ENCODE results near the gene B4GALT1.

B4GALT1 gene

DNA sequence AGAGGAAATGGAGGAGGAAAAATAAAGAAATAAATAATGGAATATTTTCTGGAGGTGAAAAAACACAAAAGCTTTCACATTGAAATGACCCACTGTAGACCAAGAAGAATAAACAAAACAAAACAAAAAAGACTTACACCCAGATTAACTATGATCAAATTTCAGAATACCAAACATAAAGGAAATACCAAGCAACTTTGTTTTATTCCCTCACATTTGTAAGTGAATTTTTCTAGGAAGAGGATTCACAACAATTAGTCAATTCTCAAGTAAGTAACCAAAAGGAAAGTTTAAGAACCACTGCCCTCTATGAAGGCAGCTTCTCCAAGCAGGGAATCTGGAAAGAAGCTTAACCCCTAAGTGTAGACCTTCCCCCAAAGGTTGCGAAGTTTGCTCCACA is 29.6 kb upstream of the B4GALT1 start:
- Histone ChIP-seq H3K36me3 (no peaks in the 10 kb centered on the region), H3K27me3 (no peaks in the 10 kb centered on the region), H3K4me1 (peaks cover 63% of the 10 kb centered on the region), H3K27ac (no peak overlapping the region), H3K4me3 (no peak overlapping the region), H4K20me1 (no peaks in the 10 kb centered on the region), H3K9me3 (0 out of 2 replicates have a peak, but pooled peaks cover 3% of the 10 kb centered on the region), H3K9ac (no peak overlapping the region), H3K4me2 (no peak overlapping the region)
- TF ChIP-seq Cebpa-rat (IDR thresholded peaks at IDR 0.05): no peak

GRCh38 chr9:33193818-33194217 is 26.7 kb upstream of the B4GALT1 start:
- Histone ChIP-seq H3K9ac (no peak overlapping the region), H3K9me3 (0 out of 2 replicates have a peak, but pooled peaks cover 3% of the 10 kb centered on the region), H3K36me3 (no peaks in the 10 kb centered on the region)

DNA sequence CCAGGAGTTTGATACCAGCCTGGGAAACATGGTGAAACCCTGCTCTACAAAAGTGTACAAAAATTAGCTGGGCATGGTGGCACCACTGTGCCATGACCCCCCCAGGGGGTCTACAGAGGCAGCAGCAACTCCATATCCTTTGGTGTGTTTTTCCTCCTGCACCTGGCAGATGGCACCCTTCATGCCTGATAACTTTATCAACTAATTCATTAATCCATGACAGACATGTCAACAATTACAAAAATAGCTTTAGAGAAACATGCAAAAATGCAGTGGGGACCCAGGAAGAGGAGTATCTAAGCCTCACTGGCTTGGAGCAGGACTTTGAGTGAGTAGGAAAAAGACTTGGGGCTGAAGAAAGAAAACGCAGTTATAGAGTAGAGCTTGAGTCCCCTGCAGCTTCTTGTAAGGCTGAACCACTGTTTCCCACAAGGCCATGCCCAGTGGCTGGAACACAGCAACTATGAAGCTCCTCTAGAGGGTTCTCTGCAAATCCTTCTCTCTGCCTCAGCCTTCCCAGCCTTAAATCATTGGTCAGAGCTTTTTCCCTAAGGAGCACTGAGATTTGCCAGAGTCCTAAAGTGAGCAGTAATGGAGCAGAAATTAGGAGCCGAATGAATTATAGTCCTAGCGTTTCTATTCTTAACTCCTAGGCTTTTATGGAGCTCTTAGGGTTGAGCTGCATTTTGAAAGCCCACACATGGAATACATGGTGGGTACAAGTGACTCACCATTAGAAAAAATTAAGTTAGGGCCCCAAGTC is 25.5 kb upstream of the B4GALT1 start:
- Histone ChIP-seq H3K4me1 (peaks cover 56% of the 10 kb centered on the region), H3K27me3 (no peaks in the 10 kb centered on the region), H3K36me3 (no peaks in the 10 kb centered on the region), H3K4me2 (peak overlapping the region; percentile 71), H4K20me1 (no peaks in the 10 kb centered on the region), H3K9ac (peak overlapping the region; percentile 52; the same call in 1 of the 2 replicates), H3K4me3 (no peak overlapping the region), H3K27ac (peak overlapping the region; percentile 78), H3K9me3 (0 out of 2 replicates have a peak, but pooled peaks cover 3% of the 10 kb centered on the region)
- no peak for TF ChIP-seq Cebpa-rat (IDR thresholded peaks at IDR 0.05)

More at GRCh38 chr9:33193818-33194217, 26.7 kb upstream of the B4GALT1 start:
- Histone ChIP-seq H3K27ac (peak overlapping the region; percentile 78), H4K20me1 (no peaks in the 10 kb centered on the region), H3K4me3 (no peak overlapping the region), H3K4me2 (peak overlapping the region; percentile 71), H3K27me3 (no peaks in the 10 kb centered on the region), H3K4me1 (peaks cover 59% of the 10 kb centered on the region)
- TF ChIP-seq Cebpa-rat (IDR thresholded peaks at IDR 0.05): no peak

- Histone ChIP-seq H3K9ac (no peak overlapping the region), H3K4me3 (no peak overlapping the region), H3K4me1 (peaks cover 69% of the 10 kb centered on the region), H3K4me2 (no peak overlapping the region), H3K9me3 (no peaks in the 10 kb centered on the region), H4K20me1 (no peaks in the 10 kb centered on the region), H3K36me3 (no peaks in the 10 kb centered on the region), H3K27ac (no peak overlapping the region; the same call in 1 of the 2 replicates), H3K27me3 (no peaks in the 10 kb centered on the region)
- no peak for TF ChIP-seq Cebpa-rat (IDR thresholded peaks at IDR 0.05)
Measured at GRCh38 chr9:33190021-33190705, 23.0 kb upstream of the B4GALT1 start.

DNA sequence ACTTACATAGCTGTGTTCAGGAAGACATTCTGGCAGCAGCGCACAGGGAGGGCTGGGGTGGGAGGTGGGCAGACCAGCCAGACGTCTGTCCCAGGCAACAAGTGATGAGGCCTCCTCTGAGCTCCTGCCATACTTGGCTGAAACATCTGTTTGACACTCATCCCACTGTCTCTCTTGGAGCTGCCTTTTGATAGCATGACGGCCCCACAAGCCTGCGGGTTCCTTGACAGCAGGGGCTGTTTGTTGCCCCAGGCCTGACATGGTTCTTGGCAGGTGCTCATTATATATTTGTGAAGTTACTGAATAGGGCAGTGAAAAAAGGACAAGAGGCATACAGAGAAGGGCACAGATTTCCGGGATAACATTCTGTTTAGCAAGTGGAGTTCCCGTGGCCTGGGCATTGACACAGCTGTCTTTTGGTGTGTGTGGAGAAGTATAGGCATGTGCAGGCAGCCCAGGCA is 22.2 kb upstream of the B4GALT1 start:
- no peak overlapping the region for H3K9ac ChIP-seq
- H3K4me2 ChIP-seq: no peak overlapping the region
- no peaks in the 10 kb centered on the region for H3K27me3 ChIP-seq
- H3K9me3 ChIP-seq: no peaks in the 10 kb centered on the region
- H3K4me1 ChIP-seq: peaks cover 62% of the 10 kb centered on the region
- no peaks in the 10 kb centered on the region for H4K20me1 ChIP-seq
- H3K27ac ChIP-seq: no peak overlapping the region
- no peaks in the 10 kb centered on the region for H3K36me3 ChIP-seq
- H3K4me3 ChIP-seq: no peak overlapping the region
- no peak for TF ChIP-seq Cebpa-rat (IDR thresholded peaks at IDR 0.05)

DNA sequence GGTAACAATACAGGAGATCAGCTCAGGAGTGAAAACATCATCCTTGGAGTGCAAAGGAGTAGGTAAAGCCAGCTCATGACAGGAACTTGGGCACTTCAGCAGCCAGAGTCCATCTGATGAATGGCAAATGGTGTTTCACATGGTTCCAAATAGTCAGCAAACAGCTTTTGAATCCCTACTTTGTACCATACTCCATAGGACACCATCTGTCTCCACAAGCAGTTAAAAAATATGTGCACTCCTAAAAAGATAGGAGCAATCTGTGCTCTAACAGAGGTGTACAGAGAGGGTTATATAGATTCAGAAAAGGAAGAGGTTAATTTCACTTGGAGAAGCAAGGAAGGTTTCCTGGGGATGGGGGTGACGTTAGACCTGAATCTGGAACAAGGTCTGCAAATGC is 21.6 kb upstream of the B4GALT1 start:
- Histone ChIP-seq H3K27ac (no peak overlapping the region), H4K20me1 (no peaks in the 10 kb centered on the region), H3K4me2 (no peak overlapping the region), H3K9me3 (no peaks in the 10 kb centered on the region), H3K9ac (no peak overlapping the region), H3K36me3 (no peaks in the 10 kb centered on the region), H3K27me3 (no peaks in the 10 kb centered on the region), H3K4me3 (no peak overlapping the region), H3K4me1 (peaks cover 58% of the 10 kb centered on the region)
- no peak for TF ChIP-seq Cebpa-rat (IDR thresholded peaks at IDR 0.05)

DNA sequence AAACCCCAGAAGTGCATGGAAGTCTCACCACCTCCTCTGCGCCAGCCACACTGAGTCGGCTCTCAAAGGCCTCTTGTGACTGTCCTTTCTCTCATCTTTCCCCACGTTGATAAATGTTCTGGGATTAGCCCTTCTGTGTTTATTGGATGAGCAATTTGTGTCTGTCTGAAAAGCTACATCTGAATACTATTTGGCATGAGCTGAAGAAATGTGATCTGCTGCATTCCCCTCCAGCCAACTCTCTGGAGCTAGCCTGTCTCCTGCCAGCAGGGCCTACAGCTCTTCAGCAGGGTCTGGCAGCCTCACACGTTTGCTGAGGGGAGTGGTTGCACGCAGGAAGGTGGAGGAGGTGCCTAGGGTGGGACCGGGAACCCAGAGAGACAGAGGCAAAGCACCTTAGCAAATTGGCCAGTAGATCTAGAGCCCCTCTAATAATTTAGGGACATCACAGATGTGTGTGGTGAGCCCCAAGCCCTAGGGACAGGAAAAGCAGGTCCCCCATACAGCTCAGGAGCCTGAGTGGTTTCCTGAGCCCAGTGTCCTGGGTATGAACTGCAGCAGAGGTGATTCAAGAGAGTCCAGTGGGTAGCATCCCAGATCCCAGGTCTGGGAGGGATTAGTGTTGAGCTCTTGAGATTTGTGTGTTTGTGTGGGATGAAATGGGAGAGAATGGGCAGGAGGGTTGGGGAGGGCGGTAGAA is 20.5 kb upstream of the B4GALT1 start:
- Histone ChIP-seq H3K36me3 (no peaks in the 10 kb centered on the region), H3K9me3 (no peaks in the 10 kb centered on the region), H3K4me2 (peak overlapping the region; percentile 41), H3K27me3 (no peaks in the 10 kb centered on the region), H3K4me3 (no peak overlapping the region), H3K9ac (0 out of 2 replicates have a peak overlapping the region, but pooled peaks have one; percentile 11), H3K27ac (no peak overlapping the region), H4K20me1 (no peaks in the 10 kb centered on the region), H3K4me1 (peaks cover 47% of the 10 kb centered on the region)
- TF ChIP-seq Cebpa-rat (IDR thresholded peaks at IDR 0.05): no peak

DNA sequence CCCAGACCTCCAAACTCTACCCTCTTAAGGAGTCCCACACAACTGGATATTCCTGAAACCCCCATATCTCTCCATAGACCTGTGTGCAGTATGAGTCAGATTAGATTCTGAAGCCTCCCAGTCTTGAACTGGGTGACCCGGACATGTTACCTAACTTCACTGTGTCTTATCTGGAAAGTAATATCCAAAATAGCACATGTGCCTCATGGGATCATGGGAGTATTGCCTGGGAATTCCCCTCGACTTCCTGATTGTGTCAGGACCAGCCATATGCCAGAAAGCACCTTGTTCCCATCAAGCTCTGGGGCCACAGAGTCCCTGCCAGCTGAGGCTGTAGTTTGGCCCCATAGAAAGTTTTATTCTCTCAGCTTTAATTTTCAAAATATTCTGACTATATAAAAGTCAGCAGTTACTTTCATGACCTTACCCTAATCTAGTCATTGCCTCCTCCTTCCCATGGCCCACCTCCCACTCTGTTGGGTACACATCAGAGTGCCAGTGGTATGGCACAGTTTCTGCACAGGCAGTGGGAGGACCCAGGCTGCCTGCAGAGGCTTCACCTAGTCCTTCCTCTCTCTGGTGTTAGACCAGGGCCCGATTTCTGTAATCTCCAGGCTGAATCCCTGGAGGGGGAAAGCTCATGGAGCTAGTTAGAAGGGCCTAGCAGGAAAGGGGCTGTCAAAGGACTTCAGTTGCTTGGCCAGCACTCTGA is 19.5 kb upstream of the B4GALT1 start:
- Histone ChIP-seq H3K27me3 (no peaks in the 10 kb centered on the region), H3K9ac (no peak overlapping the region), H3K27ac (no peak overlapping the region), H3K9me3 (no peaks in the 10 kb centered on the region), H4K20me1 (no peaks in the 10 kb centered on the region), H3K36me3 (no peaks in the 10 kb centered on the region), H3K4me3 (no peak overlapping the region), H3K4me2 (peak overlapping the region; percentile 41; the same call in 1 of the 2 replicates), H3K4me1 (peaks cover 37% of the 10 kb centered on the region)
- no peak for TF ChIP-seq Cebpa-rat (IDR thresholded peaks at IDR 0.05)

DNA sequence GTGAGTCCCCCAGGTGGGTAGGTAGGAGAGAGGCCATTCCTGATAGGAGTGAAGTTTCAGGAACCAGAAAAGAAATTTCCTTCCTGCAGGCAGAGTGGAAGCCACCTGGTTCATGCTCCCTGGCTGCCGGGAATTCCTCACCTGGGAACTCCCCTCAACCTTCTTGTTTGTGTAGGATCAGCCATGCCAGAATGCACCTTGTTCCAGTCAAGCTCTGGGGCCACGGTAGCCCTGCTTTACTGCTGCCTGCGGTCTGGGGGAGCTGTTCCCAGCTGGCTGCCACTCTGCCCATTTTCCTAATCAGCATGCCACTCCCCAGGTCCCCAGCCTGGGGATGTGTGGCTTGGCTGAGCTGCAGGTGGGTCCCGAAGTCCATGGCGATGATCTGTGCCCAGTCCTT is 18.7 kb upstream of the B4GALT1 start:
- Histone ChIP-seq H3K27me3 (no peaks in the 10 kb centered on the region), H3K27ac (no peak overlapping the region), H4K20me1 (no peaks in the 10 kb centered on the region), H3K9ac (no peak overlapping the region), H3K36me3 (no peaks in the 10 kb centered on the region), H3K4me1 (peaks cover 29% of the 10 kb centered on the region), H3K9me3 (no peaks in the 10 kb centered on the region), H3K4me3 (no peak overlapping the region), H3K4me2 (no peak overlapping the region)
- TF ChIP-seq Cebpa-rat (IDR thresholded peaks at IDR 0.05): no peak
